ENCODE data around the gene AGTPBP1.

GRCh38 chr9:85569988-85570387, 171.8 kb downstream of the AGTPBP1 start:
- TF ChIP-seq EZH2phosphoT487 (IDR thresholded peaks at IDR 0.05; ENCODE audit: insufficient read depth, low read depth) = no peak
- no peak for TF ChIP-seq EZH2 (IDR thresholded peaks at IDR 0.05; ENCODE audit: insufficient read depth, poor library complexity, severe bottlenecking)

Measured in GM23248 (cell line).